Stimulated activated CD4-positive, alpha-beta T cell treated with anti-CD3 and anti-CD28 coated beads, TNF-alpha, amount 100 ng/mL, for 24 hours (primary cell): ENCODE results near the gene PPP2R3A.
"Not testable (repeated sequence)": the region's sequence is repeated elsewhere in the genome, so short reads cannot be mapped to it uniquely, and the experiment has no call there.

Source experiments
- DNase-seq, 3 experiments: peaks; one replicate each; pipeline ENCODE4 v3.0.0-alpha.2; 2020; ENCODE audit warnings: low read depth in 3 of 3

Gene PPP2R3A

GRCh38 chr3:136083641-136084382 lies 118.3 kb downstream of the PPP2R3A start:
- DNase-seq, result not testable (repeated sequence)

GRCh38 chr3:136085067-136085466 lies 119.5 kb downstream of the PPP2R3A start:
- not testable (repeated sequence) for DNase-seq

- DNase-seq, result no peak
Observed at GRCh38 chr3:136093771-136094170, 128.2 kb downstream of the PPP2R3A start.

- no peak for DNase-seq
Observed at GRCh38 chr3:136105044-136105443, 139.5 kb downstream of the PPP2R3A start.

- no peak for DNase-seq
Observed at GRCh38 chr3:136106101-136106500, 140.6 kb downstream of the PPP2R3A start.

- no peak for DNase-seq
Observed at GRCh38 chr3:136109499-136109898, 144.0 kb downstream of the PPP2R3A start.

- no peak for DNase-seq
Observed at GRCh38 chr3:136110481-136110880, 145.0 kb downstream of the PPP2R3A start.

GRCh38 chr3:136114421-136114820 lies 148.9 kb downstream of the PPP2R3A start:
- no peak for DNase-seq

- DNase-seq, result not testable (repeated sequence)
Observed at GRCh38 chr3:136119332-136119731, 153.8 kb downstream of the PPP2R3A start.

- not testable (repeated sequence) for DNase-seq
Observed at GRCh38 chr3:136119783-136120182, 154.3 kb downstream of the PPP2R3A start.

- DNase-seq, result no peak
Observed at GRCh38 chr3:136120373-136121348, 155.1 kb downstream of the PPP2R3A start.

- DNase-seq, result no peak
Observed at GRCh38 chr3:136122006-136122405, 156.5 kb downstream of the PPP2R3A start.

GRCh38 chr3:136131647-136132046 lies 166.1 kb downstream of the PPP2R3A start:
- not testable (repeated sequence) for DNase-seq

- no peak for DNase-seq
Observed at GRCh38 chr3:136134091-136134490, 168.6 kb downstream of the PPP2R3A start.

- DNase-seq, result no peak
Observed at GRCh38 chr3:136135039-136135802, 169.7 kb downstream of the PPP2R3A start.

- DNase-seq, result no peak
Observed at GRCh38 chr3:136136454-136136853, 170.9 kb downstream of the PPP2R3A start.

GRCh38 chr3:136141291-136141785 lies 175.8 kb downstream of the PPP2R3A start:
- DNase-seq, result no peak

GRCh38 chr3:136141891-136142290 lies 176.4 kb downstream of the PPP2R3A start:
- no peak for DNase-seq

GRCh38 chr3:136142592-136142991 lies 177.1 kb downstream of the PPP2R3A start:
- DNase-seq, result no peak

- not testable (repeated sequence) for DNase-seq
Observed at GRCh38 chr3:136144397-136144796, 178.9 kb downstream of the PPP2R3A start.

- DNase-seq, result no peak
Observed at GRCh38 chr3:136146981-136147729, 181.6 kb downstream of the PPP2R3A start.
